Mesothelial cell of epicardium (in vitro differentiated cells): ENCODE measurements around the gene FGFBP2. TPM values are rescaled to one million over a fixed set of nuclear protein-coding genes. Genes with fewer than 3 reads are reported as not detected.

Source experiments
- DNase-seq, 2 experiments: peaks; one replicate each; pipeline ENCODE4 v3.0.0; 2021; ENCODE audit warnings: low spot score in 2 of 2; ENCODE audit not compliant: unreplicated experiment in 2 of 2
- H3K27ac Mint-ChIP-seq: 2 replicates; pipeline ENCODE4 v1.8.0; 2021; ENCODE audit warnings: mixed read lengths
- H3K27me3 Mint-ChIP-seq: 2 replicates; pipeline ENCODE4 v1.8.0; 2021; ENCODE audit warnings: low read depth, mixed read lengths
- H3K36me3 Mint-ChIP-seq: 2 replicates; pipeline ENCODE4 v1.8.0; 2021; ENCODE audit warnings: mixed read lengths
- H3K4me1 Mint-ChIP-seq: 2 replicates; pipeline ENCODE4 v1.8.0; 2021; ENCODE audit warnings: mixed read lengths
- H3K4me3 Mint-ChIP-seq: 2 replicates; pipeline ENCODE4 v1.8.0; 2021; ENCODE audit warnings: mild to moderate bottlenecking, moderate library complexity, mixed read lengths
- H3K9me3 Mint-ChIP-seq: 2 replicates; pipeline ENCODE4 v1.8.0; 2021; ENCODE audit warnings: mixed read lengths
- CTCF ChIP-seq: fragments of 200-600 bp; sonication (generic); IDR thresholded peaks from one replicate; pipeline ENCODE4 v1.5.0; 2021; ENCODE audit warnings: antibody characterized with exemption; ENCODE audit not compliant: unreplicated experiment
- total RNA-seq: library from RNA; stranded (reverse); gene quantifications from 3 replicates; pipeline ENCODE4 v1.2.1, GENCODE V29; 2021

The FGFBP2 gene
- total RNA-seq, 1 donor from 2014 or later: not detected

GRCh38 chr4:15912961-15913630, 49.9 kb downstream of the FGFBP2 start:
- Mint-ChIP-seq H3K36me3 (no peaks in the 10 kb centered on the region), H3K27me3 (no peaks in the 10 kb centered on the region), H3K4me3 (no peak overlapping the region), H3K27ac (peak overlapping the region; percentile 83), H3K4me1 (peaks cover 39% of the 10 kb centered on the region), H3K9me3 (peaks cover 15% of the 10 kb centered on the region)
- no peak for TF ChIP-seq CTCF
- DNase-seq: no peak

GRCh38 chr4:15912236-15912635, 50.7 kb downstream of the FGFBP2 start:
- H3K4me1 Mint-ChIP-seq: peaks cover 42% of the 10 kb centered on the region
- no peak overlapping the region for H3K4me3 Mint-ChIP-seq
- DNase-seq: no peak
- no peaks in the 10 kb centered on the region for H3K36me3 Mint-ChIP-seq
- H3K27ac Mint-ChIP-seq: peak overlapping the region; percentile 83
- H3K9me3 Mint-ChIP-seq: peaks cover 15% of the 10 kb centered on the region
- TF ChIP-seq CTCF: no peak
- H3K27me3 Mint-ChIP-seq: no peaks in the 10 kb centered on the region

Other genes starting within 250 kb of the FGFBP2 start
- 0.20 to 0.22 TPM in 2 of 3 replicates, not detected in the other for gene CD38, start 184.8 kb downstream of the FGFBP2 start, total RNA-seq
- gene FGFBP1, start 24.4 kb downstream of the FGFBP2 start, total RNA-seq: 0.96 to 1.6 TPM (median 1.2 TPM) in 3 replicates
- 11.6 to 13.7 TPM (median 12.4 TPM) in 3 replicates for gene PROM1, start 120.8 kb upstream of the FGFBP2 start, total RNA-seq